HG02870 (cell line): ENCODE data around the gene FAM124B.
"Not testable (repeated sequence)": the region's sequence is repeated elsewhere in the genome, so short reads cannot be mapped to it uniquely, and the experiment has no call there.

Experiments used
- ATAC-seq: cut with Tn5 transposase; IDR thresholded peaks from one replicate; pipeline ENCODE4 v1.9.1; 2021; ENCODE audit warnings: mild to moderate bottlenecking, moderate library complexity; ENCODE audit not compliant: unreplicated experiment

Gene FAM124B

DNA sequence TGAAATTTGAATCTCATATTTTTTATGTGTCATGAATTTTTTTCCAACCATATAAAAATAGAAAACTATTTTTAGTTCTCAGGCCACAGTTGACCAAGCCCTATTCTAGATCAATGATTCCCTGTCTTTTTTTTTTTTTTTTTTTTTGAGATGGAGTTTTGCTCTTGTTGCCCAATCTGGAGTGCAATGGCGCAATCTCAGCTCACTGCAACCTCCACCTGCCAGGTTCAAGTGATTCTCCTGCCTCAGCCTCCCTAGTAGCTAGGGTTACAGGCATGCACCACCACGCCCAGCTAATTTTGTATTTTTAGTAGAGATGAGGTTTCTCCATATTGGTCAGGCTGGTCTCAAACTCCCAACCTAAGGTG, 19.6 kb downstream of the FAM124B start:
- ATAC-seq, result not testable (repeated sequence)

GRCh38 chr2:224381521-224382279, 20.2 kb downstream of the FAM124B start:
- no peak for ATAC-seq

GRCh38 chr2:224379986-224380385, 21.9 kb downstream of the FAM124B start:
- ATAC-seq, result no peak

GRCh38 chr2:224379172-224379571, 22.7 kb downstream of the FAM124B start:
- no peak for ATAC-seq

GRCh38 chr2:224378701-224379097, 23.2 kb downstream of the FAM124B start:
- ATAC-seq, result no peak

- ATAC-seq, result no peak
Measured at GRCh38 chr2:224377751-224378700, 23.9 kb downstream of the FAM124B start.

- no peak for ATAC-seq
Measured at GRCh38 chr2:224372641-224373040, 29.3 kb downstream of the FAM124B start.

- ATAC-seq, result no peak
Measured at GRCh38 chr2:224369028-224369632, 32.8 kb downstream of the FAM124B start.

- no peak for ATAC-seq
Measured at GRCh38 chr2:224366267-224366844, 35.6 kb downstream of the FAM124B start.

DNA sequence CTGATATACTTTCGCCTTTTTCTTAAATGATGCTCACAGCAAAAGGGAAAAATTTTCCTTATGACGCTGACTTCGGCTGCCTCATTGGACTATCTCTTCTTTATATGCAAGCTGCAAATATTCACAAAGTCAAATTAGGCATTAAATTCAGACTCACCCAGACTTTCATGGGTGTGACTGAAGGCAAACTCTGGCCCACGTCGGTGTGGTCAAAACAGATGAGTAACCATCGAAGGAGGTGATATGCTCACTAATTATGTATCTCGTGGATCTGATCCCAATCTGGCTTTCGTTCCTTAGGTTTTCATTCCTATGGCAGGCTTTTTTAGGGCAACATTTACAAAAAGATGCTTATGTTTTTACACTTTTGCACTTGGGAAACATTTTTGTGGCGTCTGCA, 36.6 kb downstream of the FAM124B start:
- ATAC-seq, result no peak

DNA sequence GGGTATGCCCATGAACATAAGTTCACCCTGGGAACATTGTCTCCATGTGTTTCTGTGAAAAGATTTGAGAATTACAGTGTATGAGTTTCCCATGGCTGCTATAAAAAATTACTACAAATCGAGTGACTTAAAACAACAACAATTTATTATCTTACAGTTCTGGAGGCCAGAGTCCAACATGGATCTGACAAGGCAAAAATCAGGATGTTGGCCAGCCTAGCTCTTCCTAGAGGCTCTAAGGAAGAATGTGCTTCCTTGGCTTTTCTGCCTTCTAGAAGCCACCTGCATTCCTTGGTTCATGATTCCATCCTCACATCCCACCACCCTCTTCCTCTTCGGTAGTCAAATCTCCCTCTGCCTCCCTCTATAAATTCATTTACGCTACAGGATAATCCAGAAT, 38.6 kb downstream of the FAM124B start:
- no peak for ATAC-seq

DNA sequence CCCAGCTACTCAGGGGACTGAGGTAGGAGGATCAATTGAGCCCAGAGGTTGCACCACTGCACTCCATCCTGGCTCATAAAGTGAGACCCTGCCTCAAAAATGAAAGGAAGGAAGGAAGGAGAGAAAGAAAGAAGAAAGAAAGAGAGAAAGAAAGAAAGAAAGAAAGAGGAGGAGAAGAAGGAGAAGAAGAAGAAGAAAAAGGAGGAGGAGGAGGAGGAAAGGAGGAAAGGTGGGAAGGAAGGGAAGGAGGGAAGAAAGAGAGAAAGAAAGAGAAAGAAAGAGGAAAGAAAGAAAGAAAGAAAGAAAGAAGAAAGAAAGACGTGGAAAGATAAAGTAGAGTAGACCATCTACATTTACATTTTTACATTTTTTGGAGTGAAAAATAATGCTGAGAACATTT, 39.8 kb downstream of the FAM124B start:
- ATAC-seq, result no peak

GRCh38 chr2:224360801-224361251, 41.1 kb downstream of the FAM124B start:
- no peak for ATAC-seq

DNA sequence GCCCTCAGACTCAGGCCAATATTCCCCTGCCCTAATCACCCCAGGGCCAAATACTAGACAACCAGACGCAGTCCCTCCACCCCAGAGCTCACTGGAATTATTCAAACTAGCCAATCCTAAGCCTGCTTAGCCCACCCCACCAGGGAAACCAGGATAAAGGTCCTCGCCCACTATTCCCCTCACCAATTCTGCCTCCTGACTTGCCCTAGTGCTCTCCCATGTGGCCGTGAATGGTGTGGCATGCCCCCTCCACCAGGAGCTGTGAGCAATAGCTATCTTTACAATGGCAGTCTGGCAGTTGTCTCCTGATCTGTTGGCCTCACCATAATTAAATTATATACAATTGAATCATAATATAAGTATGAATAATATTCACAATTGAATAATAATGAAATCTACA, 42.3 kb downstream of the FAM124B start:
- no peak for ATAC-seq

GRCh38 chr2:224357098-224357901, 44.6 kb downstream of the FAM124B start:
- ATAC-seq, result peak; percentile 85

DNA sequence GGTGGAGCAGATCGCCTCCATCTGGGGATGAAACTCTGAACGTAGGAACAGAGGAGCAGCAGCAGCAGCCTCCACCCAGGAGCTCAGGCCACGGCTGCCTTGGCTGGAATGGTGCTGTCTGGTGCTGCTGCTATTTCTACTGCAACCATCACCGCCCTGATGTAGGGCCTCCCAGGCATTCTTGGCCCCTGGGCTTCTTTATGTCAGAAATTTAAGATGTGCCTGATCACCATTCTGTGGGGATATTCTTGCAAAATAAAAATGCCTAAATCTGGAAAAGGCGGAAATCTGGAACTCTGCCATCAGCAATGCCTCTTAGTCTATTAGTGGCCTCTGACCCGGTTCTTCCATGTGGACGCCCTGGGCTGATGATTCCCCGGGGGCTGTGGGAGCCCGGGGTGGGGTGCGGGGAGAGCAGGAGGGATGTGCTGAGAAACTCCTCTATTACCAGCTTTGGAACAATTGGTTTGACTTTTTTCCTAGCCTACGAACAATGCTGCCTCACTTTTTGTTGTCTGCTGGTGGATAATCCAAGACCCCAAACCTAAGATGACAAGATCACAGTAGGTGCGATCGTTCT, 47.2 kb downstream of the FAM124B start:
- ATAC-seq, result no peak

DNA sequence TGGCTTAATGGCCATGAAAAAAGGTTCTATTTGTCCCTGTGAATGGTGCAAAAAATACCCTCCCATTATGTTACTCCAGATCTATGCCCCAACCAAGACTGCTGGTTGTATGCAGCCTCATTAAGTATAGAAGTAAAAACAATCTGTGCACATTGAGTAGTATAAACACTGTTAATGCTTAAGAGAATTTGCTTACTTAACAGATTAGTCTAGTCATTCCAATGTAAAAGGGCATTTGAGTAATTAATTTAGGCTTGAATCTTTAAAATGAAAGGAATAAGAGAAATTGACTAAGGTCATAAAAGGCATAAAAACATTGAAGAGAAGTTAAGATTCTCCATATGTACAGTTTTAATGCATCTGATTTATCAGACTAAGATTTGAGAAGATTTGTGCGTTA, 51.2 kb downstream of the FAM124B start:
- no peak for ATAC-seq

GRCh38 chr2:224349396-224349795, 52.5 kb downstream of the FAM124B start:
- no peak for ATAC-seq

DNA sequence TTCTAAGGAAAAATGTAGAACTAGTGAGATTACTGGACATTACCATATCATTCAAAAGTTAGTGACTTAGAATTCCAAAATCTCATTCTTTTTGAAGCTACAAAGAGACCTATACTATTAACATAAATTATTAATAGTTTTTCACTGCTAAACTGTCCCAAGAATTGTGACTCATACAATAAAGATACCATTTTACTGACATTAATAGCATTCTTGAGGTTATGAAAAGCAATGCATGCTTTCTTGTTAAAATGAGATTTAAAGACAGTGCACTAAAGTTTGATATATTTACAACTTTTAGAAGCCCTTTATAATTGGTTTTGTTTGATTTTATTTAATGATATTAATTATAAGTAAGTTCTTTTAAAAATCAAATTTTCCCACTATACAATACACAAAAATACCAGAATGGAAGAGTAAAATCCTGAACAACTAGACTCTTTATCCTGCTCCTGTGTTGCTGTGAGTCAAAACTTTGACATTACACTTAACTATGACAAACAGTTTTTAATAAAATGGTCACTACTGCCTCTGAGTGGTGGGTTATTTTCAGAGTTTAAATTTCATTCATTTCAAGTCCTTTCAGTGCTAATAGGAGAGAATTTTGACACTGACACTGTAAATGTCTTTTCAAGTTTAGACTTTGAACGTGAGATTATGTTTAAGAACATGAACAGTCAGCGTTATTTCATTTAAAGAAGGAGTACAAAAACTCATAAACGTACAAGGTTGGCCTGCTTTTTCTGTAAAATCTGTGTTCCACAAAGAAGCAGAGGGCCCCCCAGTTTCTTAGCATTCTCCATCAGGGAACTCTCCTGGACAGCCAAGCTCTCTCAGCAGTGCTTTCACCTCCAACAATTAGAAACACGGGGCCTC, 54.5 kb downstream of the FAM124B start:
- no peak for ATAC-seq
